ENCODE data around the gene TEX44.

GRCh38 chr2:231546014-231546715 lies 46.5 kb upstream of the TEX44 start:
- no peak for TF ChIP-seq CTCF (IDR thresholded peaks at IDR 0.05)
- no peak for TF ChIP-seq POLR2A (IDR thresholded peaks at IDR 0.05)

Measured in lower leg skin (tissue), 3 donors.